Ramos (cell line): Measurements from ENCODE around the gene TAS1R3.

Experiments used
- in situ Hi-C: fragments of 300-500 bp; cut with MboI; formaldehyde crosslinking; loops from one replicate; pipeline ENCODE4 v1.14.3; 2022; ENCODE audit warnings: low sequenced_read_pairs; ENCODE audit not compliant: unreplicated experiment

Gene TAS1R3

GRCh38 chr1:1349256-1350012 is 18.4 kb downstream of the TAS1R3 start, which contains the start of gene DVL1:
Gene DVL1, minus strand, starts transcription at chr1:1349418. Its CDS starts 353 bp downstream, at chr1:1349065.
- in situ Hi-C loops: no loop called here

GRCh38 chr1:1351511-1352427 is 20.7 kb downstream of the TAS1R3 start:
- in situ Hi-C loops: no loop called here

- in situ Hi-C loops: no loop called here
These were observed 21.8 kb downstream of the TAS1R3 start for GRCh38 chr1:1352786-1353388.

- in situ Hi-C loops: no loop called here
These were observed 22.5 kb downstream of the TAS1R3 start for GRCh38 chr1:1353389-1354151.

GRCh38 chr1:1354271-1355247 is 23.5 kb downstream of the TAS1R3 start:
- in situ Hi-C loops: no loop called here

- in situ Hi-C loops: no loop called here
These were observed 24.3 kb downstream of the TAS1R3 start for GRCh38 chr1:1355416-1355815.

- in situ Hi-C loops: no loop called here
These were observed 25.2 kb downstream of the TAS1R3 start for GRCh38 chr1:1356166-1356795.

- in situ Hi-C loops: no loop called here
These were observed 25.8 kb downstream of the TAS1R3 start for GRCh38 chr1:1356796-1357401.

GRCh38 chr1:1357871-1358432 is 26.9 kb downstream of the TAS1R3 start:
- in situ Hi-C loops: no loop called here

- in situ Hi-C loops: no loop called here
These were observed 27.6 kb downstream of the TAS1R3 start, which contains the start of gene MXRA8 for GRCh38 chr1:1358433-1359271. Gene MXRA8, minus strand, starts transcription at chr1:1358555. Its CDS starts 51 bp downstream, at chr1:1358504.

- in situ Hi-C loops: no loop called here
These were observed 28.2 kb downstream of the TAS1R3 start for GRCh38 chr1:1359308-1359663.

- in situ Hi-C loops: no loop called here
These were observed 28.8 kb downstream of the TAS1R3 start for GRCh38 chr1:1359664-1360468.

GRCh38 chr1:1360506-1361169 is 29.6 kb downstream of the TAS1R3 start:
- in situ Hi-C loops: no loop called here

GRCh38 chr1:1361233-1361981 is 30.3 kb downstream of the TAS1R3 start:
- in situ Hi-C loops: no loop called here

GRCh38 chr1:1361982-1362423 is 30.9 kb downstream of the TAS1R3 start:
- in situ Hi-C loops: no loop called here
